ENCODE data around the gene MAST4. TPM values are rescaled to one million over a fixed set of nuclear protein-coding genes. Genes with fewer than 3 reads are reported as not detected.

MAST4 gene
- total RNA-seq, 1 donor from 2014 or later: 56.9 TPM

- intact Hi-C loops (cut with DNase I): no loop called here
- no peak for ATAC-seq
- H3K4me3 ChIP-seq: no peak overlapping the region
- H3K9me3 ChIP-seq: no peaks in the 10 kb centered on the region
- TF ChIP-seq CTCF (IDR thresholded peaks at IDR 0.05): no peak
- no peak overlapping the region for H3K27ac ChIP-seq
- H3K36me3 ChIP-seq: no peaks in the 10 kb centered on the region
- DNase-seq: no peak
- no peaks in the 10 kb centered on the region for H3K27me3 ChIP-seq (ENCODE audit: low read depth)
- peaks cover 62% of the 10 kb centered on the region for H3K4me1 ChIP-seq
These were observed 412.8 kb downstream of the MAST4 start for GRCh38 chr5:67009028-67009427.

- Histone ChIP-seq H3K27ac (peak overlapping the region; percentile 52), H3K36me3 (no peaks in the 10 kb centered on the region), H3K4me1 (peaks cover 69% of the 10 kb centered on the region), H3K27me3 (ENCODE audit: low read depth) (no peaks in the 10 kb centered on the region), H3K4me3 (no peak overlapping the region), H3K9me3 (no peaks in the 10 kb centered on the region)
- DNase-seq: no peak
- intact Hi-C loops (cut with DNase I): no loop called here
- no peak for TF ChIP-seq CTCF (IDR thresholded peaks at IDR 0.05)
- ATAC-seq: peak in 1 of 2 donors; percentile 9
These were observed 414.7 kb downstream of the MAST4 start for GRCh38 chr5:67010684-67011409.

DNA sequence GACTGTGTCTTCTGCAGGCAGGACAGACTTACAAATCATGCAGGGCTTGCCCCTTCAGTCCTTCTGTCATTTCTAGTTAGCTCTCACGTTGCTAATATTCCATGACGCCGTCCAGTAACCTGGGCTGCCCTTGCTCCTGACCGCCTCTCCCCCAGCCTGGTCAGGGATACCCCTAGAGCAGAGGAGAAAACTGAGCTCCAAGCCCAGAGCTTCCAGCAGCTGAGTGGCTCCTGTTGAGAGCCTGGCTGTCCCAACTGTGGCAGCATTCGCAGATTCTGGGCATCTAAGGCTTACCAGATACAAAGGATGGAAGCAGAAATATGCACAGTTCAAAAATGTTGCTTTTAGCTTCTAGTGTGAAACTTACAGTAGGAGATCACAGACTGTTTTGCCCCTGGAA lies 415.2 kb downstream of the MAST4 start:
- Histone ChIP-seq H3K4me1 (peaks cover 74% of the 10 kb centered on the region), H3K27ac (peak overlapping the region; percentile 52), H3K4me3 (no peak overlapping the region), H3K9me3 (no peaks in the 10 kb centered on the region), H3K27me3 (ENCODE audit: low read depth) (no peaks in the 10 kb centered on the region), H3K36me3 (no peaks in the 10 kb centered on the region)
- no peak for TF ChIP-seq CTCF (IDR thresholded peaks at IDR 0.05)
- intact Hi-C loops (cut with DNase I): no loop called here
- ATAC-seq: no peak
- no peak for DNase-seq

DNA sequence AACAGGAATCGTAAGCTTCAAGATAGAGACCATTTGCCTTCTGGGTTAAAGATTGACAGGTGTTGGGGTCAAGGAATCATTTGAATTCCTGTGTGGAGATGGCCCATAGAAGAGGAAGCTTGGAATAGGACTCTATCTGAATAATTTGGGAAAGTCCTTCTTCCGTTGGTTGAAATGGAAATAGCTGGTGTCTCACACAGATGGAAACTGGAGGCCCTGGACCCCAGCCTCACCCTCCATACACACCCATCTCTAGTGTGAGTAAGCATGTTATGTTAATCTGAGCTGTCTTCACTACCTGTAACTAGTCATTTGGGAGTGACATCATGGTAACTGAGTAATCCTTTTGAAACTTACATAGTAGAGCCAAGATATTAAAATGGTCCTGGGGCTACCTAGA lies 416.0 kb downstream of the MAST4 start:
- no peak for TF ChIP-seq CTCF (IDR thresholded peaks at IDR 0.05)
- no peaks in the 10 kb centered on the region for H3K36me3 ChIP-seq
- ATAC-seq (no peak), DNase-seq (no peak)
- H3K9me3 ChIP-seq: no peaks in the 10 kb centered on the region
- no peak overlapping the region for H3K27ac ChIP-seq
- H3K4me1 ChIP-seq: peaks cover 76% of the 10 kb centered on the region
- no peak overlapping the region for H3K4me3 ChIP-seq
- no peaks in the 10 kb centered on the region for H3K27me3 ChIP-seq (ENCODE audit: low read depth)
- intact Hi-C loops (cut with DNase I): no loop called here

- Histone ChIP-seq H3K4me1 (peaks cover 77% of the 10 kb centered on the region), H3K27ac (no peak overlapping the region), H3K27me3 (ENCODE audit: low read depth) (no peaks in the 10 kb centered on the region), H3K36me3 (no peaks in the 10 kb centered on the region), H3K9me3 (no peaks in the 10 kb centered on the region), H3K4me3 (no peak overlapping the region)
- intact Hi-C loops (cut with DNase I): no loop called here
- DNase-seq (no peak), ATAC-seq (no peak)
- no peak for TF ChIP-seq CTCF (IDR thresholded peaks at IDR 0.05)
These were observed 417.5 kb downstream of the MAST4 start for GRCh38 chr5:67013719-67014118.
